K562 (cell line): ENCODE measurements around the gene NPAS3. TPM values are rescaled to one million over a fixed set of nuclear protein-coding genes. Genes with fewer than 3 reads are reported as not detected.

ENCODE experiments used
- ATAC-seq: fragments of 200-7000 bp; cut with Tn5 transposase; 3 replicates; pipeline ENCODE4 v1.9.1; 2020; ENCODE audit warnings: moderate library complexity
- BruUV-seq: library from RNA; stranded (reverse); fragments of 400-500 nt; replicated peaks from 2 replicates; lab custom pipeline; 2021; lab: Mats Ljungman, UMichigan
- CTCF ChIA-PET: fragments of 300-600 bp; formaldehyde crosslinking; extraction: SDS; loops from one replicate; lab custom pipeline; 2021; ENCODE audit warnings: low intra/inter-chr PET ratio; lab: Yijun Ruan, JAX
- POLR2A ChIA-PET: fragments of 300-600, 350-650 bp; sonication (Branson Sonifier 250); formaldehyde crosslinking; extraction: SDS; loops from one replicate; lab custom pipeline; 2021; ENCODE audit warnings: antibody characterized with exemption, inconsistent platforms; lab: Yijun Ruan, JAX
- DNase-seq, 4 experiments: peaks; one replicate each; pipeline versions ENCODE4 v3.0.0 to v3.0.0-alpha.2; 2011 to 2018; ENCODE audit warnings: low spot score in 3 of 4, mixed read lengths in 3 of 4; ENCODE audit errors: extremely low read depth in 1 of 4
- FAIRE-seq: peaks from 2 replicates; lab custom pipeline; 2011; peaks lifted over from hg19 to GRCh38; lab: Jason Lieb, UNC
- H2AFZ ChIP-seq: 2 replicates; pipeline ENCODE4 v1.6.0; 2011; ENCODE audit warnings: low read depth, low read length, control low read depth, inconsistent platforms
- H3K27ac ChIP-seq: fragments of 200-600 bp; 3 replicates; pipeline ENCODE4 v1.8.0; 2011; ENCODE audit warnings: low read depth, mild to moderate bottlenecking, control low read depth, inconsistent platforms, low read length, moderate library complexity, mixed read lengths; ENCODE audit errors: extremely low read depth
- H3K27me3 ChIP-seq, 2 experiments: fragments of 300-600 bp in 1 of 2; 2 replicates in 1 of 2; 3 replicates in 1 of 2; pipeline versions ENCODE4 v1.6.0 to v1.8.0; 2011; ENCODE audit warnings: inconsistent platforms in 2 of 2, low read length in 2 of 2, mild to moderate bottlenecking in 1 of 2, mixed read lengths in 1 of 2, moderate library complexity in 1 of 2; ENCODE audit not compliant: control insufficient read depth in 2 of 2, insufficient read depth in 2 of 2
- H3K36me3 ChIP-seq: fragments of 300-600 bp; 3 replicates; pipeline ENCODE4 v1.8.0; 2011; ENCODE audit warnings: mild to moderate bottlenecking, low read length, inconsistent platforms; ENCODE audit not compliant: control insufficient read depth, insufficient read depth
- H3K4me1 ChIP-seq, 2 experiments: fragments of 200-600 bp in 1 of 2; replicated peaks in 1 of 2; 2 replicates in 1 of 2; 3 replicates in 1 of 2; pipeline versions ENCODE4 v1.5.1 to v1.8.0; 2011; ENCODE audit warnings: inconsistent platforms in 2 of 2, low read length in 2 of 2, mild to moderate bottlenecking in 1 of 2, mixed read lengths in 1 of 2, moderate library complexity in 1 of 2; ENCODE audit not compliant: control insufficient read depth in 2 of 2, insufficient read depth in 2 of 2
- H3K4me2 ChIP-seq: 2 replicates; pipeline ENCODE4 v1.6.1; 2011; ENCODE audit warnings: low read length, control low read depth, inconsistent platforms, mixed read lengths; ENCODE audit not compliant: insufficient read depth
- H3K4me3 ChIP-seq: fragments of 200-600 bp; sonication (generic), shearing (Covaris generic); 2 replicates; pipeline ENCODE4 v1.5.1; 2016; ENCODE audit warnings: control low read depth, inconsistent platforms
- H3K79me2 ChIP-seq: fragments of 200-600 bp; 3 replicates; pipeline ENCODE4 v1.8.0; 2011; ENCODE audit warnings: low read length, inconsistent platforms; ENCODE audit not compliant: control insufficient read depth, insufficient read depth
- H3K9ac ChIP-seq, 2 experiments: 2 replicates each; pipeline versions ENCODE4 v1.6.0 to v1.6.1; 2011; ENCODE audit warnings: low read depth in 2 of 2, low read length in 2 of 2, control low read depth in 1 of 2, inconsistent platforms in 1 of 2, mild to moderate bottlenecking in 1 of 2, mixed read lengths in 1 of 2; ENCODE audit not compliant: insufficient read depth in 1 of 2
- H3K9me1 ChIP-seq: one replicate; pipeline ENCODE4 v1.6.0; 2011; ENCODE audit warnings: inconsistent platforms, mild to moderate bottlenecking, low read length, moderate library complexity; ENCODE audit not compliant: control insufficient read depth, insufficient read depth
- H3K9me3 ChIP-seq: replicated peaks from 2 replicates; pipeline ENCODE4 v1.5.1; 2011; ENCODE audit warnings: low read depth, low read length, inconsistent platforms; ENCODE audit not compliant: control insufficient read depth, insufficient read depth
- H4K20me1 ChIP-seq: replicated peaks from 2 replicates; pipeline ENCODE4 v1.6.1; 2011; ENCODE audit warnings: low read length, inconsistent platforms, mixed read lengths; ENCODE audit not compliant: control insufficient read depth, insufficient read depth
- MEF2D ChIP-seq: conservative IDR thresholded peaks from 2 replicates; pipeline ENCODE4 v1.6.1; 2016; ENCODE audit warnings: low read depth, missing genetic modification characterization, missing compliant biosample characterization
- ZNF280A ChIP-seq: fragments of 450-650 bp; IDR thresholded peaks from 2 replicates; pipeline ENCODE4 v1.6.1; 2018; ENCODE audit warnings: mild to moderate bottlenecking, low read depth; ENCODE audit not compliant: partially characterized antibody
- WGBS: fragments of 100-300 bp; shearing (Covaris generic); methylation state at CpG from one replicate; pipeline ENCODE4 v1.1.6; 2016; ENCODE audit warnings: low coverage, mixed read lengths; ENCODE audit not compliant: insufficient coverage; ENCODE audit errors: missing lambda C conversion rate; 5-methylcytosine and 5-hydroxymethylcytosine counted together
- in situ Hi-C: fragments of 300-500 bp; cut with MboI; formaldehyde crosslinking; loops from 4 replicates; pipeline ENCODE4 v1.15.0; 2018; ENCODE audit warnings: inconsistent platforms, mixed read lengths
- intact Hi-C: fragments of 100-400 bp; cut with micrococcal nuclease; formaldehyde crosslinking; loops from 2 replicates; pipeline ENCODE4 v1.14.2; 2022
- polyA plus RNA-seq, 8 experiments: library from polyadenylated mRNA; depleted of rRNA in 4 of 8; stranded (reverse) in 5 of 8; unstranded in 3 of 8; fragments of >200 nt; fragmentation: Nextera tagmentation in 2 of 8; fragmentation: Illumina TruSeq in 1 of 8; extraction: Ambion mirVana in 2 of 8; extraction: Trizol in 1 of 8; gene quantifications; 2 replicates each; pipeline versions ENCODE4 v1.2.1 to v1.2.3, GENCODE V29; 2011 to 2014; ENCODE audit warnings: inconsistent platforms in 1 of 8, missing spikeins in 1 of 8
- total RNA-seq, 7 experiments: library from RNA; depleted of rRNA in 6 of 7; stranded (reverse); fragments of >200 nt in 6 of 7; fragmentation: Illumina TruSeq in 2 of 7; extraction: Trizol in 2 of 7; gene quantifications; 2 replicates each; pipeline versions ENCODE4 v1.2.1 to v1.2.3, GENCODE V29; 2011 to 2021; ENCODE audit warnings: low replicate concordance in 1 of 7
- TF ChIP-seq, protein P1 (sequence below): fragments of 450-650 bp; IDR thresholded peaks from 2 replicates; pipeline ENCODE4 v1.7.1; 2018; ENCODE audit warnings: mild to moderate bottlenecking, low read depth; ENCODE audit not compliant: partially characterized antibody
- TF ChIP-seq, protein P2 (sequence below): sonication (generic); formaldehyde crosslinking; IDR thresholded peaks from 2 replicates; pipeline ENCODE4 v1.8.1; 2023; ENCODE audit warnings: mild to moderate bottlenecking, missing genetic modification reagents
- TF ChIP-seq, protein P3 (sequence below): sonication (generic); formaldehyde crosslinking; IDR thresholded peaks from 2 replicates; pipeline ENCODE4 v1.8.0; 2022; ENCODE audit warnings: missing genetic modification reagents, mild to moderate bottlenecking, borderline replicate concordance
- TF ChIP-seq, protein P4 (sequence below), 3 experiments: fragments of 200-800 bp in 1 of 3; fragments of 250-450 bp in 1 of 3; fragments of 450-650 bp in 1 of 3; sonication (Bioruptor Pico) in 1 of 3; sonication (Bioruptor generic) in 1 of 3; formaldehyde crosslinking in 1 of 3; IDR thresholded peaks; 2 replicates each; pipeline versions ENCODE4 v1.6.1 to v1.8.0; 2016 to 2022; ENCODE audit warnings: mild to moderate bottlenecking in 2 of 3, missing genetic modification characterization in 2 of 3, missing compliant biosample characterization in 1 of 3, moderate library complexity in 1 of 3

The NPAS3 gene
- total and polyA plus RNA-seq, 9 of the 15 experiments (the other 6 are each of a cell fraction or from before 2014, with no cell fraction given), result 0.04 TPM; not detected in 8

DNA sequence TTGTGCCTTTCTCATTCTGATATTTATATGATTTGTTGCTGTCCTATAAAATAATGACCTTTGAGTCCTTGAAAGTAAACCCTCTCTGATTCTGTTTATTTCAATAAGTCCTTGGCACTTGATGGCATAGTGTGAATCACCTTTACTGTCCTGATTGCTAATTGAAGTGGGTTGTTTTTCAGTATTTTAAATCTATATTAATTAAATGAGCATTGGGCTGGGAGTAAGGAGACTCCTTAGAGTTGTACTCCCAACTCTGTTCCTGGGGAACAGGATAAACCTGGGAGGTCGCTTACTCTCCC is 776.5 kb downstream of the NPAS3 start:
- intact Hi-C loops, result no loop called here
- POLR2A ChIA-PET, result no interaction called here
- DNase-seq (no peak), FAIRE-seq (no peak), ATAC-seq (no peak)
- Histone ChIP-seq H3K27ac (no peak overlapping the region), H3K9me1 (no peaks in the 10 kb centered on the region), H2AFZ (no peak overlapping the region), H3K36me3 (no peaks in the 10 kb centered on the region), H3K27me3 (peaks cover 2 to 10% of the 10 kb centered on the region in 2 experiments; a peak in 3 of 5 replicates), H3K9ac (no peak overlapping the region), H4K20me1 (no peaks in the 10 kb centered on the region), H3K9me3 (no peaks in the 10 kb centered on the region), H3K4me3 (no peak overlapping the region), H3K4me2 (no peak overlapping the region), H3K4me1 (no peaks in the 10 kb centered on the region), H3K79me2 (no peaks in the 10 kb centered on the region)
- WGBS, result 0% methylated on average over 1 of the region's 1 CpG
- no TSS peak for BruUV-seq
- no peak for TF ChIP-seq ZNF280A
- TF ChIP-seq, protein P1, sequence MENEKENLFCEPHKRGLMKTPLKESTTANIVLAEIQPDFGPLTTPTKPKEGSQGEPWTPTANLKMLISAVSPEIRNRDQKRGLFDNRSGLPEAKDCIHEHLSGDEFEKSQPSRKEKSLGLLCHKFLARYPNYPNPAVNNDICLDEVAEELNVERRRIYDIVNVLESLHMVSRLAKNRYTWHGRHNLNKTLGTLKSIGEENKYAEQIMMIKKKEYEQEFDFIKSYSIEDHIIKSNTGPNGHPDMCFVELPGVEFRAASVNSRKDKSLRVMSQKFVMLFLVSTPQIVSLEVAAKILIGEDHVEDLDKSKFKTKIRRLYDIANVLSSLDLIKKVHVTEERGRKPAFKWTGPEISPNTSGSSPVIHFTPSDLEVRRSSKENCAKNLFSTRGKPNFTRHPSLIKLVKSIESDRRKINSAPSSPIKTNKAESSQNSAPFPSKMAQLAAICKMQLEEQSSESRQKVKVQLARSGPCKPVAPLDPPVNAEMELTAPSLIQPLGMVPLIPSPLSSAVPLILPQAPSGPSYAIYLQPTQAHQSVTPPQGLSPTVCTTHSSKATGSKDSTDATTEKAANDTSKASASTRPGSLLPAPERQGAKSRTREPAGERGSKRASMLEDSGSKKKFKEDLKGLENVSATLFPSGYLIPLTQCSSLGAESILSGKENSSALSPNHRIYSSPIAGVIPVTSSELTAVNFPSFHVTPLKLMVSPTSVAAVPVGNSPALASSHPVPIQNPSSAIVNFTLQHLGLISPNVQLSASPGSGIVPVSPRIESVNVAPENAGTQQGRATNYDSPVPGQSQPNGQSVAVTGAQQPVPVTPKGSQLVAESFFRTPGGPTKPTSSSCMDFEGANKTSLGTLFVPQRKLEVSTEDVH, result no peak
- TF ChIP-seq, protein P2, sequence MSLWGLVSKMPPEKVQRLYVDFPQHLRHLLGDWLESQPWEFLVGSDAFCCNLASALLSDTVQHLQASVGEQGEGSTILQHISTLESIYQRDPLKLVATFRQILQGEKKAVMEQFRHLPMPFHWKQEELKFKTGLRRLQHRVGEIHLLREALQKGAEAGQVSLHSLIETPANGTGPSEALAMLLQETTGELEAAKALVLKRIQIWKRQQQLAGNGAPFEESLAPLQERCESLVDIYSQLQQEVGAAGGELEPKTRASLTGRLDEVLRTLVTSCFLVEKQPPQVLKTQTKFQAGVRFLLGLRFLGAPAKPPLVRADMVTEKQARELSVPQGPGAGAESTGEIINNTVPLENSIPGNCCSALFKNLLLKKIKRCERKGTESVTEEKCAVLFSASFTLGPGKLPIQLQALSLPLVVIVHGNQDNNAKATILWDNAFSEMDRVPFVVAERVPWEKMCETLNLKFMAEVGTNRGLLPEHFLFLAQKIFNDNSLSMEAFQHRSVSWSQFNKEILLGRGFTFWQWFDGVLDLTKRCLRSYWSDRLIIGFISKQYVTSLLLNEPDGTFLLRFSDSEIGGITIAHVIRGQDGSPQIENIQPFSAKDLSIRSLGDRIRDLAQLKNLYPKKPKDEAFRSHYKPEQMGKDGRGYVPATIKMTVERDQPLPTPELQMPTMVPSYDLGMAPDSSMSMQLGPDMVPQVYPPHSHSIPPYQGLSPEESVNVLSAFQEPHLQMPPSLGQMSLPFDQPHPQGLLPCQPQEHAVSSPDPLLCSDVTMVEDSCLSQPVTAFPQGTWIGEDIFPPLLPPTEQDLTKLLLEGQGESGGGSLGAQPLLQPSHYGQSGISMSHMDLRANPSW (CRISPR knock-in tag), result no peak
- TF ChIP-seq, protein P3, sequence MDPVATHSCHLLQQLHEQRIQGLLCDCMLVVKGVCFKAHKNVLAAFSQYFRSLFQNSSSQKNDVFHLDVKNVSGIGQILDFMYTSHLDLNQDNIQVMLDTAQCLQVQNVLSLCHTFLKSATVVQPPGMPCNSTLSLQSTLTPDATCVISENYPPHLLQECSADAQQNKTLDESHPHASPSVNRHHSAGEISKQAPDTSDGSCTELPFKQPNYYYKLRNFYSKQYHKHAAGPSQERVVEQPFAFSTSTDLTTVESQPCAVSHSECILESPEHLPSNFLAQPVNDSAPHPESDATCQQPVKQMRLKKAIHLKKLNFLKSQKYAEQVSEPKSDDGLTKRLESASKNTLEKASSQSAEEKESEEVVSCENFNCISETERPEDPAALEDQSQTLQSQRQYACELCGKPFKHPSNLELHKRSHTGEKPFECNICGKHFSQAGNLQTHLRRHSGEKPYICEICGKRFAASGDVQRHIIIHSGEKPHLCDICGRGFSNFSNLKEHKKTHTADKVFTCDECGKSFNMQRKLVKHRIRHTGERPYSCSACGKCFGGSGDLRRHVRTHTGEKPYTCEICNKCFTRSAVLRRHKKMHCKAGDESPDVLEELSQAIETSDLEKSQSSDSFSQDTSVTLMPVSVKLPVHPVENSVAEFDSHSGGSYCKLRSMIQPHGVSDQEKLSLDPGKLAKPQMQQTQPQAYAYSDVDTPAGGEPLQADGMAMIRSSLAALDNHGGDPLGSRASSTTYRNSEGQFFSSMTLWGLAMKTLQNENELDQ, result no peak
- TF ChIP-seq, protein P4, sequence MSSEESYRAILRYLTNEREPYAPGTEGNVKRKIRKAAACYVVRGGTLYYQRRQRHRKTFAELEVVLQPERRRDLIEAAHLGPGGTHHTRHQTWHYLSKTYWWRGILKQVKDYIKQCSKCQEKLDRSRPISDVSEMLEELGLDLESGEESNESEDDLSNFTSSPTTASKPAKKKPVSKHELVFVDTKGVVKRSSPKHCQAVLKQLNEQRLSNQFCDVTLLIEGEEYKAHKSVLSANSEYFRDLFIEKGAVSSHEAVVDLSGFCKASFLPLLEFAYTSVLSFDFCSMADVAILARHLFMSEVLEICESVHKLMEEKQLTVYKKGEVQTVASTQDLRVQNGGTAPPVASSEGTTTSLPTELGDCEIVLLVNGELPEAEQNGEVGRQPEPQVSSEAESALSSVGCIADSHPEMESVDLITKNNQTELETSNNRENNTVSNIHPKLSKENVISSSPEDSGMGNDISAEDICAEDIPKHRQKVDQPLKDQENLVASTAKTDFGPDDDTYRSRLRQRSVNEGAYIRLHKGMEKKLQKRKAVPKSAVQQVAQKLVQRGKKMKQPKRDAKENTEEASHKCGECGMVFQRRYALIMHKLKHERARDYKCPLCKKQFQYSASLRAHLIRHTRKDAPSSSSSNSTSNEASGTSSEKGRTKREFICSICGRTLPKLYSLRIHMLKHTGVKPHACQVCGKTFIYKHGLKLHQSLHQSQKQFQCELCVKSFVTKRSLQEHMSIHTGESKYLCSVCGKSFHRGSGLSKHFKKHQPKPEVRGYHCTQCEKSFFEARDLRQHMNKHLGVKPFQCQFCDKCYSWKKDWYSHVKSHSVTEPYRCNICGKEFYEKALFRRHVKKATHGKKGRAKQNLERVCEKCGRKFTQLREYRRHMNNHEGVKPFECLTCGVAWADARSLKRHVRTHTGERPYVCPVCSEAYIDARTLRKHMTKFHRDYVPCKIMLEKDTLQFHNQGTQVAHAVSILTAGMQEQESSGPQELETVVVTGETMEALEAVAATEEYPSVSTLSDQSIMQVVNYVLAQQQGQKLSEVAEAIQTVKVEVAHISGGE (CRISPR knock-in tag; IDR thresholded peaks at IDR 0.05), result no peak
- TF ChIP-seq MEF2D (tag), result no peak
- CTCF ChIA-PET, result no interaction called here
- in situ Hi-C loops, result no loop called here
